ENCODE measurements around the gene TAC4. TPM values are rescaled to one million over a fixed set of nuclear protein-coding genes. Genes with fewer than 3 reads are reported as not detected.
A peak's percentile ranks its signal among the peaks of the same experiment; 100 is the strongest.

Gene TAC4
- total RNA-seq, 1 donor from 2014 or later = not detected

DNA sequence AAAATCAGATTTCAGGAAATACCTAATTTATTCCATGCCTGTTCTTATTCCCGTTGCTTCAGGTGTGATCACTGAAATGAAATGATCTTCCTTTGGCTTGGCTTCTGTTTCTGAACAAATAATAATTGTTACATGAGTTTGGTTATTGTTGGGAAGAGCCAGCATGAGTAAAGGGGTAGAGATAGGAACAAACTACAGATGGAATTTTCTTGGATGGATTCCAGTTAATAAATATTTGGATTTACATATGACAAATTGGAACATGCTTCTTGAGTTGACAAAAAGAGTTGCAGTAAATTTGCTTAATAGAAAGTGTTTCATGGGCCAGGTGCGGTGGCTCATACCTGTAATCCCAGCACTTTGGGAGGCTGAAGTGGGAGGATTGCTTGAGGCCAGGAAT, 28.2 kb downstream of the TAC4 start:
- Mint-ChIP-seq H3K9me3 (ENCODE audit: unreplicated experiment) (no peaks in the 10 kb centered on the region), H3K4me3 (ENCODE audit: unreplicated experiment) (no peak overlapping the region), H3K4me1 (ENCODE audit: unreplicated experiment) (peaks cover 39% of the 10 kb centered on the region), H3K36me3 (ENCODE audit: low read depth, unreplicated experiment) (peaks cover 46% of the 10 kb centered on the region), H3K27me3 (ENCODE audit: unreplicated experiment) (peaks cover 2% of the 10 kb centered on the region), H3K27ac (ENCODE audit: unreplicated experiment) (peak overlapping the region; percentile 24)
- TF ChIP-seq, protein P1, sequence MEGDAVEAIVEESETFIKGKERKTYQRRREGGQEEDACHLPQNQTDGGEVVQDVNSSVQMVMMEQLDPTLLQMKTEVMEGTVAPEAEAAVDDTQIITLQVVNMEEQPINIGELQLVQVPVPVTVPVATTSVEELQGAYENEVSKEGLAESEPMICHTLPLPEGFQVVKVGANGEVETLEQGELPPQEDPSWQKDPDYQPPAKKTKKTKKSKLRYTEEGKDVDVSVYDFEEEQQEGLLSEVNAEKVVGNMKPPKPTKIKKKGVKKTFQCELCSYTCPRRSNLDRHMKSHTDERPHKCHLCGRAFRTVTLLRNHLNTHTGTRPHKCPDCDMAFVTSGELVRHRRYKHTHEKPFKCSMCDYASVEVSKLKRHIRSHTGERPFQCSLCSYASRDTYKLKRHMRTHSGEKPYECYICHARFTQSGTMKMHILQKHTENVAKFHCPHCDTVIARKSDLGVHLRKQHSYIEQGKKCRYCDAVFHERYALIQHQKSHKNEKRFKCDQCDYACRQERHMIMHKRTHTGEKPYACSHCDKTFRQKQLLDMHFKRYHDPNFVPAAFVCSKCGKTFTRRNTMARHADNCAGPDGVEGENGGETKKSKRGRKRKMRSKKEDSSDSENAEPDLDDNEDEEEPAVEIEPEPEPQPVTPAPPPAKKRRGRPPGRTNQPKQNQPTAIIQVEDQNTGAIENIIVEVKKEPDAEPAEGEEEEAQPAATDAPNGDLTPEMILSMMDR (IDR thresholded peaks at IDR 0.05; ENCODE audit: unreplicated experiment) = no peak
- DNase-seq (ENCODE audit: low spot score) = no peak

DNA sequence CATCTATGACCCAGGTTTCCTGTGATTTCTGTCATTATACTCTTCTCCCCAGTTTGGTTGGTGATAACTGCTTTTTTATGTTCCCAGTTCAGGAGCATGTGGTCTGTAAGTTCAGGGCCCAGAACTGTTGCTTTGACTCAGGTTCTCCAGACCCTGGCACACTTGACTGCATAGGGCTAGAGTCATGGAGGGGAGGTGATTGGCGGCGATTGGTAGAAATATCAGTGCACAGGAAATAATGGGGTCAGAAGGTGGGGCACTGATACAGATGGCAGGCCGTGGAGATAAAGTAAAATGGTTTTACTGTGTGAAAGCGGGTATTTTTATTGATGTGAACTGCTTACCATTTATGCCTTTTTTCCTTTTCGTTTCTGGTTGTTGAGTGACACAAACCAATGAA, 28.7 kb downstream of the TAC4 start:
- Mint-ChIP-seq H3K27ac (ENCODE audit: unreplicated experiment) (peak overlapping the region; percentile 54), H3K4me3 (ENCODE audit: unreplicated experiment) (peak overlapping the region; percentile 97), H3K4me1 (ENCODE audit: unreplicated experiment) (peaks cover 44% of the 10 kb centered on the region), H3K36me3 (ENCODE audit: low read depth, unreplicated experiment) (peaks cover 46% of the 10 kb centered on the region), H3K9me3 (ENCODE audit: unreplicated experiment) (no peaks in the 10 kb centered on the region), H3K27me3 (ENCODE audit: unreplicated experiment) (peaks cover 2% of the 10 kb centered on the region)
- TF ChIP-seq, protein P1 (IDR thresholded peaks at IDR 0.05; ENCODE audit: unreplicated experiment) = no peak
- DNase-seq (ENCODE audit: low spot score) = no peak

DNA sequence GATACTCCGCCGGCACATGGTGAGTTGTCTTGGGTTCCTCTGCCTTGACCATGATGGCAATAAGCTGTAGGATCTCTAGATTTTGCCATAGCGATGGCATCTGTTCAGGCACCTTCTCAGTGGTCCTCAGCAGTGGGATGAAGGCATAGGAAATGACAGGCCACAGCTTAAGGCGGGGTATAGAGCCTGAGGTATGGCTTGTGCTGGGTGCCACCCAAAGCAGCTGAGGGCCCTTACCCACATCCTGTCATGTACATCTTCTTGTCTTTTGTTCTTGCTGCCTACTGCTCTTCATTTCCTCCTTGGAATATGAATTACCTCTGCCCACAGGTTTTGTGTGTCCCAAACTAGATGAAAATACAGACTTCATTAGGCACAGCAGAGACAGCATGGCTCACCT, 29.9 kb downstream of the TAC4 start:
- peaks cover 2% of the 10 kb centered on the region for H3K27me3 Mint-ChIP-seq (ENCODE audit: unreplicated experiment)
- TF ChIP-seq, protein P1 (IDR thresholded peaks at IDR 0.05; ENCODE audit: unreplicated experiment) = no peak
- peaks cover 52% of the 10 kb centered on the region for H3K4me1 Mint-ChIP-seq (ENCODE audit: unreplicated experiment)
- H3K9me3 Mint-ChIP-seq (ENCODE audit: unreplicated experiment) = no peaks in the 10 kb centered on the region
- peak overlapping the region; percentile 97 for H3K4me3 Mint-ChIP-seq (ENCODE audit: unreplicated experiment)
- no peak overlapping the region for H3K27ac Mint-ChIP-seq (ENCODE audit: unreplicated experiment)
- H3K36me3 Mint-ChIP-seq (ENCODE audit: low read depth, unreplicated experiment) = peaks cover 39% of the 10 kb centered on the region
- no peak for DNase-seq (ENCODE audit: low spot score)

DNA sequence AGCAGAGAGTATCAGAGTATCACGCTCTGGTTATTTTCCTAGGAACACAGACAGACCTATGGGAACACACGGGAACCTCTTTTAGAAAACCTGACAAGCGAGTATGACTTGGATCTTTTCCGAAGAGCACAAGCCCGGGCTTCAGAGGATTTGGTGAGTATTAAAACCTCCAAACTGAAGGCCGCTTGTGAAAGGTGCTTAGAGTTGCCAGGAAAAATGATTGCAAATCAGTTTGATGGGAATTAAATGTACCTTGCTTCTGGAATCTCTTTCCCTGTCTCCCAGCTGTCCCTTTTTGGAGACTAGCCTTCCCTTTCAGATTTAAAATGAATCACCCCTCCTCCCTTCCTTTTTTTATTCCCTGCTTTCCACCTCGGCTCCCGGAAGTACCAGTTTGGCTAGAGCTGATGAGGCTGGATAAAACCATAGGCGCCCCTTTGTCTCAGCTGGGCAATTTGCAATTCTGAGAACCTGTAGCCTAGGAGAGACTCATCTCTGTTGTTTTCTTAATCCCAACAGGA, 32.0 kb downstream of the TAC4 start:
- Mint-ChIP-seq H3K9me3 (ENCODE audit: unreplicated experiment) (no peaks in the 10 kb centered on the region), H3K27ac (ENCODE audit: unreplicated experiment) (peak overlapping the region; percentile 99), H3K36me3 (ENCODE audit: low read depth, unreplicated experiment) (peaks cover 25% of the 10 kb centered on the region), H3K4me1 (ENCODE audit: unreplicated experiment) (peaks cover 47% of the 10 kb centered on the region), H3K27me3 (ENCODE audit: unreplicated experiment) (peaks cover 2% of the 10 kb centered on the region), H3K4me3 (ENCODE audit: unreplicated experiment) (peak overlapping the region; percentile 97)
- TF ChIP-seq, protein P1 (IDR thresholded peaks at IDR 0.05; ENCODE audit: unreplicated experiment) = no peak
- no peak for DNase-seq (ENCODE audit: low spot score)

DNA sequence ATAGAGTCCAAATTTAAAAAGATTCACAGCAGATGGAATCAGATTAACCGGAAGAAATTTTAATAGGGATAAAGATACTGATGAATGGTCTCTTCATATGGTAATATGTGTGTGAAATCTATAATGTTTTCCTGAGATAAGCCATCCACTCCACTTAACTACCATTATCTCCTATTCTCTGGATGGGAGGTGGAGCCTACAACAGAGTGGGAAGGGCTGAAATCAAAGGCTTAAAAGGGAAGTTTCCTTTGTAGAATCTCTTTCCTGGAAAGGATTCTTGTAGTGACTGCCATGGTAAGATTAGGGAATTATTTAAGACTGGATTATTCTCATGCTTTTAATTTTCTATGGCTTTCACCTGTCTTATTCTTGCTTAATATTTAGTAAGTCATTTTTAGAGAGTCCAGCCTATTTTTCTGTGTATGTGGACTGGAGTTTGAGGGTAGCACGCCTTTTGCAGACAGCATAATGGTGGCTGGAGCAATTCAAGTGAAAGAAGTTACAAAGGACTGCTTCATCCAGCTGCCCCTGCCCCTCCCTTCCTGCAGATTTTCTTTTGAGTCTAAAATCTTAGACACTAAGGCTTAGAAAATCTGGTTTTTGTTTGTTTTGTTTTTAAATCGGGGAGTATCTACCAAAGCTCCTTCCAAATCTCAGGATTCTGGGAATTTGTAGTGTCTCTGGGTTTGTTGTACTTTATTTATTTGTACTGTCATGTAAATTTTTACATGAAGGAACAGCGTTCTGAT, 32.9 kb downstream of the TAC4 start:
- no peaks in the 10 kb centered on the region for H3K9me3 Mint-ChIP-seq (ENCODE audit: unreplicated experiment)
- peak overlapping the region; percentile 97 for H3K4me3 Mint-ChIP-seq (ENCODE audit: unreplicated experiment)
- TF ChIP-seq, protein P1 (IDR thresholded peaks at IDR 0.05; ENCODE audit: unreplicated experiment) = no peak
- peaks cover 44% of the 10 kb centered on the region for H3K4me1 Mint-ChIP-seq (ENCODE audit: unreplicated experiment)
- H3K27me3 Mint-ChIP-seq (ENCODE audit: unreplicated experiment) = peaks cover 2% of the 10 kb centered on the region
- H3K36me3 Mint-ChIP-seq (ENCODE audit: low read depth, unreplicated experiment) = peaks cover 23% of the 10 kb centered on the region
- H3K27ac Mint-ChIP-seq (ENCODE audit: unreplicated experiment) = peak overlapping the region; percentile 99
- no peak for DNase-seq (ENCODE audit: low spot score)
